ENCODE measurements around the gene CNTNAP2.

- no peak for TF ChIP-seq EZH2 (IDR thresholded peaks at IDR 0.05; ENCODE audit: low read depth, low read length, severe bottlenecking)
- no peak for TF ChIP-seq JUND (IDR thresholded peaks at IDR 0.05; ENCODE audit: low read length)
- no peak for TF ChIP-seq CTCF (IDR thresholded peaks at IDR 0.05; ENCODE audit: control extremely low read depth in 1 of 3, insufficient read depth in 1 of 3, low read depth in 1 of 3, low read length in 3 of 3)
- no peak for TF ChIP-seq SP1 (IDR thresholded peaks at IDR 0.05; ENCODE audit: low read depth, low read length)
- no peak for TF ChIP-seq CBX8 (IDR thresholded peaks at IDR 0.05; ENCODE audit: borderline replicate concordance, low read depth, low read length)
- TF ChIP-seq POU5F1 (IDR thresholded peaks at IDR 0.05; ENCODE audit: low read depth, low read length): no peak
- TF ChIP-seq POLR2AphosphoS5 (IDR thresholded peaks at IDR 0.05; ENCODE audit: low read depth, low read length): no peak
- no peak for TF ChIP-seq BACH1 (IDR thresholded peaks at IDR 0.05; ENCODE audit: low read length)
- no peak for TF ChIP-seq SP4 (IDR thresholded peaks at IDR 0.05; ENCODE audit: low read length)
These were observed 85.3 kb downstream of the CNTNAP2 start for GRCh38 chr7:146201945-146202344.
